ENCODE data around the gene GPX3.

Gene GPX3, protein sequence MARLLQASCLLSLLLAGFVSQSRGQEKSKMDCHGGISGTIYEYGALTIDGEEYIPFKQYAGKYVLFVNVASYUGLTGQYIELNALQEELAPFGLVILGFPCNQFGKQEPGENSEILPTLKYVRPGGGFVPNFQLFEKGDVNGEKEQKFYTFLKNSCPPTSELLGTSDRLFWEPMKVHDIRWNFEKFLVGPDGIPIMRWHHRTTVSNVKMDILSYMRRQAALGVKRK

DNA sequence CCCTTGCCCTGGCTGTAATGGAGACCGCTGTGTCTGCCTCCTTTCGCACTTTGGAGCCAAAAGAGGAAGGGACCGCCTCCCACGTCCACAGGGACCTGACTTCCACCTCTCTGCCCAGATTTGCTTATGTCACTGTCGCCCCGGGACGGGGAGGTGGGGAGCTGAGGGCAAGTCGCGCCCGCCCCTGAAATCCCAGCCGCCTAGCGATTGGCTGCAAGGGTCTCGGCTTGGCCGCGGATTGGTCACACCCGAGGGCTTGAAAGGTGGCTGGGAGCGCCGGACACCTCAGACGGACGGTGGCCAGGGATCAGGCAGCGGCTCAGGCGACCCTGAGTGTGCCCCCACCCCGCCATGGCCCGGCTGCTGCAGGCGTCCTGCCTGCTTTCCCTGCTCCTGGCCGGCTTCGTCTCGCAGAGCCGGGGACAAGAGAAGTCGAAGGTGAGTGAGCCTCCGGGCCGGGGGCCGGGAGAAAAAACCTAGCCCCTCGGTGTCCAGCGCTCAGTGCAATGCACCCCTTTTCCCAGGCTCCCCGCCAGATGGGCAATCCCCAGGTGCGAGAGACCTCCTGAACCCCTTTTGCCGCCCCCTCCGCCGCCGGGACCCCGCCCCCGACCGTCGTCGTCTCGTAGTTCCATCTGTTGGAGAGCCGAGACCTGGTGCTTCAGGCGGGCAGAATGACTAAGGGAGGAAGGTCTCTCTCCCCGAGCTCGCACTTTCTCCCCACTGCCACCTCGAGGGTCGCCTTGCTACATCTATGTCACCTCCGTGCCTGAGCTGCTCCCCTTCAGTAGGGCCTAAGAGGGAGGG lies at the start of gene GPX3:
TSS of gene GPX3 (plus strand) at position 288 of the 807 bp plus-strand sequence. CDS start at position 352, 64 bp downstream.
- peak; percentile 60 for DNase-seq

DNA sequence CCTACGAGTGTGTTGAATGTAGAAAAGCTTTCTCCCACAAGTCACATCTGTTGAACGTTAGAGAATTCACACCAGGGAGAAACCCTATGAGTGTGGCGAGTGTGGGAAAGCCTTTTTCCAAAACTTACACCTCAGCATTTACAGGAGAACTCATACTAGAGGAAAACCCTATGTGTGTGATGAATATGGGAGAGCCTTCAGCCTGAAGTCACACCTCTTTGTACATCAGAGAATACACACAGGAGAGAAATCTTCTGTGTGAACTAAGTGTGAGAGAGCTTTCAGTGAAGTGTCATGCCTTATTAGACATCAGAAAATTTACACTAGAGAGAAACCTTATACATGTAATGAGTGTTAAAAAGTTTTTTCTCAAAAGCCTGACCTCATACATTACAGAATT lies 41.8 kb upstream of the GPX3 start:
- DNase-seq = no peak

DNA sequence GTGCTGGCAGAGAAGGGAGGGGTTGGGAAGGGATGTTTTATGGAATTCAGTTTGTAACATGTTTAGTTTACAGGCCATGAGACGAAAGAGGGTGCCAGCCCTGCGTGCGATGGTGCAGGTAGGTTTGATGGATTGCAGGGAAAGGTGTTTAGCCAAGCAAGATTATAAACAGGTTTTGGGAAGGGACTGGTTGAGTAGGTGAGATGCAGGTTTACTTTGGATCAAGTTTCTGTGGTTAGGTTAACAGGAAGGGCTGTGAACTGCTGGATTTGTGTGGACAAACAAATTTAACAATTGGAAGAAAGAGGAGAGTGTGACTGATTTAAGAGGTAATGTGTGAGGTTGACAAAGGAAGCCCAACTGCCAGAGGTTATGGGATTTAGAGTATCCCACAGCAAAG lies 32.6 kb upstream of the GPX3 start:
- no peak for DNase-seq

DNA sequence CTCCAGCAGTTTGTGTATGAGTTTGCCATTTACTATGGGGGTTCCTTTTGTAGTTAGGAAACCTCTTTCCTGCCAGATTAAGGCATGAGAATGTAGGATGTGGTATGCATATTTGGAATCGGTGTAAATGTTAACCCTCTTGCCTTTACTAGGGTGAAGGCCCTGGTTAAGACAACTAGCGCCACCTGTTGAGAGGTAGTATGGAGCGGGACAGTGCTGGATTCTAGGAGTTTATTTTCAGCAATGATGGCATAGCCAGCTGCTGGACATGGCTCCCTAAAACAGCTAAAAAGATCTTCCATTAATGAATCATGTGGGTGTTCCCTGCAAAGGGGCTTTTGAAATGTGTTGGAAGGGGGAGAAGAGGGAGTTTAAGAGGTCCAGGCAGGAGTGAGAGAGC lies 30.7 kb upstream of the GPX3 start:
- peak; percentile 36 for DNase-seq

DNA sequence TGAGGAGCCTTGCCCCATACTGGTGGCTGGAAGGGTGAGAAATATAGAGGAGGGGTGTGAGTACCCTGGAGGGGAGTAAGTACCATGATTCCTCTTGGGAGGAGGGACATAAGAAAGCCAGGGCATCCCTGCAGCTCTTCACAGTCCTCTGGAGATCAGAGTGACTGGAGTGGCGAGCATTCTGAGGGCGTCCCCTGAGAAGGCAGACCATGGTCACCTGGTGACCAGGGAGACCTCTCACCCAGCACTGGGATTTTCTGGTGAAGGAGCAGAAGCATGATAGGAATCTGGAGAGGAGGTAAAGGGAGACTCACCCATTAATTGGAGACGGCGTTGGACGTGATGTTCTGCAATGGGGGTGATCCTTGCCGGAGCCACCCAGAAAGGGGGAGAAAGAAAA lies 27.7 kb upstream of the GPX3 start:
- no peak for DNase-seq

DNA sequence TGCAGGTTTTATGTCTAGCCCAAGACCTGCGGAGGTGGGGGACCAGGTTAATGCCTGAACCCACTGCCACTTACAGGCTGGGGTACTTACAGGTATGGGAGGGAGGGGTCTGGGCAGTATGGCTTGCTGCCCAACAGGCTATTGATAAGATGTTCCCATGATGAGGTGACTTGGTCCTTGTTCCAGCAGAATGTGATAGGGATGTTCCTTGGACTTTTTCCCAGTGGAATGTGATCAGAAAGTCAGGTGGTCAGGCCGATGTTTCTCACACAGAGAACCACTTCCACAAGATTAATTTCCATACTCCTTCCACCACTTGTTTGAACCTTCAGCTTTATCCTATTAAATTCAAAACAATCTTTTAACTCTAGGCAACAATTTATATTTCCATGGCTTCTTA lies 27.0 kb upstream of the GPX3 start:
- DNase-seq = no peak

DNA sequence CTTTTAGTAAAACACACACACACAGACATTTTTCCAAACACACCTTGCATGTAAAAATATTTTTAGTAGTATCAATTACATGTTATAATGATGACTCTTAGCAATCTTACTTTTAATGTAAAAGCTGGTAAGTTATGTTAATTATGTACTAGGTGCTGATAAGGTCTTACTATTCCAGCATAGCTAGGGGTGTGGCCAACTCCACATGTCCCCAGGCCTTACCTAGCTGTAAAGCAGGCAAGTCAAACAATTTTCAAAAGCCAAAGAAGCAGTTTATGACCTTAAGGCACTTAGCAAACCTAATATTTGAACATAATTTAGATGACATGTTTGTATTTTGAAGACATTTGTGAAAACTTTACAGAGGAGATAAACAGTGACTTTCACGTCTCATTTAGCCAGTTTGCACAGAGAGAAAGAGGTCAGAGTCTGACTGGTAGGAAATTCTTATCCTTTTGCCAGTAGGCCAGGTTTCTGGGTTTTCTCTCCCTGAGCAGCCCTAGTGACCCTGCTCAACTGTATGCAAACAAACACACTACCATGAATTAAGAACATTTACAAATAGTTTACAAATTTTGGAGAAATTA lies 26.5 kb upstream of the GPX3 start:
- DNase-seq = no peak

DNA sequence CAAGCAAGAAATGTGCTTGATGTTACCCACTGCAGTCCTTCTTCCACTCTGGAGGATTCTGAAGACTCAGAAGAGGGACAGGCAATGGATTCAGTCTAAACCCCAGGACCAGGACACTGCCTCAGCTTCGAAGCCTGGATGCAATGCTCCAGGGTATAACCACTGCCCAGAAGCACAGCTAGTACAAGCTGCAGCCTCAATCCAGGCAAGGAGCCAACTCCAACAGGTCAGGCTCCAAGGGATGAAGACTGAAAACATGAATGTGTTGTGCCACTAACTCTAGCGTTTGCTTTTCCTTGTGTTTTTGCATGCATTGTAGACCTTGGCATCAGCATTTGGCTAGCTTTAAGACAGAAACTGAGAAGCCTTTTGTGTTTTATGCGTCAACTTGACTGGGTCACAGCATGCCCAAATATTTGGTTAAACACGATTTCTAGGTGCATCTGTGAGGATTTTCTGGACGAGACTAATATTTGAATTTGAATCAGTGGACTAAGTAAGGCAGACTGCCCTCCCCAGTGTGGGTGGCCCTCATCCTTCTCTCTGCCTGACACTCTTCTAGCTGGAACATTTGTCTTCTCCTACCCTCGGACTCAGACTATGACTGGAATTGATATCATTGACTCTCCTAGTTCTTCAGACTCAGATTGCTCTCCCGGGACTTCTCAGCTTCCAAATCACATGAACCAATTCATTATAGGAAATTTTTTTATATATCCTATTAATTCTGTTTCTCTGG lies 20.5 kb upstream of the GPX3 start:
- DNase-seq = no peak

DNA sequence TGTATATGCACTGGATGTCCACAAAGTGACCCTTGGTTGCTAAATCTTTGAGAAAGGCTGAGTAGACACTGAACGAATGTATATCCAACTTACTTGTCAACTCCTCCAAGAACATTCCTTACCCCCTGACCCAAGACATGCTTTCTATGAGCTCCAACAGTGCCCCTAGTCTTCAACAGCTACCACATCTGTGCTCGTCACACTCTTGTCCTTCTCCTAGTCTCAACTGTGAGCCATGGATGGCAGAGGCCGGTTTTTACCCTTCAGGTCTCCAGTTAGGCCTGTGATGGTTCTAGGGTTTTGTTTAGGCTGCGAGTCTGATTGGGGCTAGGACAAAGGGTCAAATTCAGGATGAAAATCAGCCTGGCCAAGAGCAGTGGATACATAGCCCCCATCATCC lies 19.0 kb upstream of the GPX3 start:
- no peak for DNase-seq

DNA sequence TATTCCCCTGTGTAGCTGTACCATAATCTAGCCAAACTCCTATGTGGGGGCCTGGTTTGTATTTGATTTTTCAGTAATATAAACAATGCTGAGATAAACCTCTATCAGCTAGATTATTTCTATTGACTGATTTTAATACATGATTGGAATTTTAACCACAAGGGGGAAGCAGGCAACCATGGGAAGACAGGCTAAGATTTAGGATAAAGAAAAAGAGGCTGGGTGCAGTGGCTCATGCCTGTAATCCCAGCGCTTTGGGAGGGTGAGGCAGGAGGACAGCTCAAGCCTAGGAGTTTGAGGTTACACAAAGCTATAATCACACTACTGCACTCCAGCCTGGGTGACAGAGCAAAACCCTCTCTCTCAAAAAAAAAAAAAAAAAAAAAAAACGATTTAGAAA lies 18.1 kb upstream of the GPX3 start:
- DNase-seq = no peak

DNA sequence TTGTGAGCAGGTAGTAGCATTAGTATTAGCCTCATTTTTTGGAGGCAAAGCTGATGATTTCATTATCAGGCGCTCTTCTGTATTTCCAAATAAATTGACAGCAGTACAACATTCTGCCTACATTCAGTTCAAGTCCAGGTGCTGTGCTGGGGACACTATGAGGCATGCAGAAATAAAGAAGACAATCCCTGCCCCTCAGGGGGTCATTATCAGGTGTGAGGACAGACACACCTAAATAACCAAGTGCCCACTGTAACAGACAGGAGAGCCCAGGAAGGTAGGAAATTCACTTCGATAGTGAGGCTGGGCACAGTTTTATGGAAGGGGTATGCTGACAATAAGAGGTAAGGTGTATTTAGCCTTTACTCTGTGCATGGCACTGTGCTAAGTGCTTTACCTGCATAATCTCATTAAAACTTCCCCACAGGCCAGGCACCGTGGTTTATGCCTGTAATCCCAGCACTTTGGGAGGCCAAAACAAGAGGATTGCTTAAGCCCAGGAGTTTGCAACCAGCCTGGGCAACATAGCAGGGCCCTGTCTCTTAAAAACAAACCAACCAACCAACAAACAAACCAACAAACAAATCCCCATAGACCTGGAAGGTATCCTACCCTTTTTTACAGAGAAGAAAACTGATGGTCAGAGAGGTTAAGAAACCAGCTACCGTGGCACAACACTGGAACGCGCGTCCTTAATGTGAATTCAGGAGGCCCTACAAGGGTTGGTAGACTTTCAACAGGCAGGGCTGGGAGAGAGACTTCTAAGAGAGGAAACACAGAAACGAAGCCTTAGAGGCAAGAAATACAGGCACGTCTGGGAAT lies 17.5 kb upstream of the GPX3 start:
- no peak for DNase-seq

DNA sequence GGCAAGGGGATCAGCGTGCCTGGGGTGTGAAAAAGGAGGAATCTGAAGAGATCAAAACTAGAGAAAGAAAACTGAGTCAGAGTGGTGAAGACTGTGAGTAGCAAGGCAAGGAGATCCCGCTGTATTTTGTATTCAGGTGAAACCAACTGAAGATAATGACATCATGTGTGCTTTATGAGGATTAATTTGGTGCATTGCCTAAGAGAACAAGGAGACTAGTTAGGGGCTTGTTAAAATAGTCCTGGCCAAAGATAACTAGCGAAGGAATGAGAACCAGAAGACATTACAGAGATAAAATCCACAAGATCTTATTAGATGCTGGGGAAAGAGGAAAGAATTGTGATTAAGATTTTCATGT lies 16.9 kb upstream of the GPX3 start:
- DNase-seq = no peak

DNA sequence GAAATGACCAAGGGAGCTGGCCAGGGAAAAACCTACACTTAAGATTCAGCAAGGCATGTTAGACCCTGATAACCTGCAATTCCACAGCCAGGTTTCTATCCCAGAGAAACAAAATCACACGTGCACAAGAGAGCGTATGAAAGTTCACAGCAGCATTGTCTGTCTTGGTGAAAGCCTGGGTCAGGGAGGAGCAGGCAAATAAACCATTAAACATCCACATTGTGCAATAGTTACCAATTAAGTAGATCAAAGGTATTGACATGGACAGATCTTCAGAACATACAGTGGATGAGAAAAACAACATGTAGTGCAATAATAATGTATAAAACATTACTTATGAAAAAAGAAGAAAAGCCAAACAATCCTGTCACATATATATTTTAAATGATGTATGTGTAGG lies 15.9 kb upstream of the GPX3 start:
- DNase-seq = no peak

DNA sequence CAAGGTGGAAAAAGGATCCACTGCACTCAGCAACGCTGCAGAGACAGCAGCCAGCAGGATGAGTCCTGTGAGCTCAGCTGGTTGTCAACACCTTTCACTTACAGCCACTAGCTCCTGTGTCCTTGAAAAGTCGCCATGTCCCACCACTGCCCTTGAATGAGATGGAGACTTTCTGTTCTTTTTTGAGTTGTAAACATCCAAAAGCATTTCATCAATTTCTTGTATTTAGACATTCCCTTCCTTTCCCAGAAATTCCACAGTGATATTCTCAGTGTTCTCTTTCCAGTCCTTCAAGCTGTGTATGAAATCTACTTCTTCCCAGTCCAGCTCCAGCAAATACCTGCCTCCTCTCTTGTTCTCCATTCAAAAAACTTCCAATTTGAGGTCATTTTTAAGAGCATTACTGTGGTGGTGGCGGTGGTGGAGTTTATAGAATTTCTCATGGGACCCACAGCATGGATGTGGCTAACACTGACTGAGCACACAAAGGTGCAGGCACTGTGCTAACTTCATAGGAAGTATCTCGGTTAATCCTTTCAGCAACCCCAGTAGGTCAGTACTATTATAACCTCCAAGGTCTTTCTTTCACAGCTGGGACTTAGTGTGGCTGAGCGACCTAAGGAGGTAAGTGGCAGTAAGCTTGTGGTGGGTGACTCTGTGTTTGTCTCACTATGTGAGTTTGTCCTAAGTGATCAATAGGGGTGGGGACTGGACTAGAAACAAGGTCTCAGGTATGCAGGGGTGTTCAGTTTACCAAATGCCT lies 15.0 kb upstream of the GPX3 start:
- DNase-seq = no peak

DNA sequence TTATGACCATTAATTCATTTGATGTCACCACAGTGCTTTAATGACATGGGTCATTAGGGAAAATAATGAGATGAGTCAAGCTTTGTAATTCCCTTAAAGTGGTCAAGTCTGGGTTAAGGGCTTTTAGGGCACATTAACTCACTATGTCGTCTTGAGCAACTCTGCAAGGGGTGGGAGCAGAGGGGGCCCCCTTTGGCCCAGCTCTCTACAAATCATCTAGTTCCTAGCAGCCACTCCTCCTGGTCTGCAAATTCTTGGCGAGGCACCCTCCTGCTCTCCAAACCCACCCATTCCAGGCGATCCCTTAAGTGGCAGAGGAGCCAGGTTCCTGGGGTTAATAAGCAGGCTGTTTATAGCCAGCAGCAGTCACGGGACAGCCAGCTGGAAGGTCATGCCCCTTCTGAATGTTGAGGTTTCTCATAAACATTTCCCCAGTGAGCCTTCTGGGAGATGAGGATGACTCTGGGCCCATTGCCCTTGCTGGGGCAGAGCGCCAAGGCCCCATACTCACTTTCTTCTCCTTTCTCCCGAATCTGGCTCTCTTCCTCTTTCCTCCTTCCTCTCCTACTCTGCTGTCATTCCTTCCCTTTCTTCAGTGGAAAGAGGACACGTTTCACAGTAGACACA lies 14.3 kb upstream of the GPX3 start:
- DNase-seq = no peak

DNA sequence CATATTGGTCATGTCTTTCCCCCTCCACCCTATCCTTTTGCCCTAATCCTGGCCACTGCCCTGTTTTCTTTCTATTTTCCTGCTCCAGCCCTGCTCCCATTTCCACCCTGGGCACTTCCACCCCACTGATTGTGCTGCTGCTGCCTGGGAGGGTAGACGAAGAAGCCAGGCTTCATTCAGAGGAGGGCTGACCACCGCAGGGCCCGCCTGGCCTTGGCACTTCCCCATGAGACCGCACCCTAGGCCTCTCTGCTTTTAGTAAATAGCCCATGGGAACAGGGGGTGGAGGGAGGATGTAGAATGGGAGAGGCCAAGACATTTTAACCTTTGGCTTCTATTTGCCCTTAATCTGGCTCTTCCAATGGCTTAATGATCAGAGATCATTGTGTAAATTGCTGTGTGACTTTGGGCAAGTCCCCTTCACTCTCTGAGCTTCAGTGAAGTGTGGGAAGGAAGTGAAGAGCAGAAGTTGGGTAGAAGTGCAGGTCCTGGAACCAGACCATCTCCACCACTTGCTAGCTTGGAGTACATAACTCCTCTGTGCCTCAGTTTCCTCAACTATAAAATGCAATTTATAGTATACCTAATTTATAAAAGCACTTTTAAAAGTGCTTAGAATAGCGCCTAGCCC lies 13.6 kb upstream of the GPX3 start:
- no peak for DNase-seq

DNA sequence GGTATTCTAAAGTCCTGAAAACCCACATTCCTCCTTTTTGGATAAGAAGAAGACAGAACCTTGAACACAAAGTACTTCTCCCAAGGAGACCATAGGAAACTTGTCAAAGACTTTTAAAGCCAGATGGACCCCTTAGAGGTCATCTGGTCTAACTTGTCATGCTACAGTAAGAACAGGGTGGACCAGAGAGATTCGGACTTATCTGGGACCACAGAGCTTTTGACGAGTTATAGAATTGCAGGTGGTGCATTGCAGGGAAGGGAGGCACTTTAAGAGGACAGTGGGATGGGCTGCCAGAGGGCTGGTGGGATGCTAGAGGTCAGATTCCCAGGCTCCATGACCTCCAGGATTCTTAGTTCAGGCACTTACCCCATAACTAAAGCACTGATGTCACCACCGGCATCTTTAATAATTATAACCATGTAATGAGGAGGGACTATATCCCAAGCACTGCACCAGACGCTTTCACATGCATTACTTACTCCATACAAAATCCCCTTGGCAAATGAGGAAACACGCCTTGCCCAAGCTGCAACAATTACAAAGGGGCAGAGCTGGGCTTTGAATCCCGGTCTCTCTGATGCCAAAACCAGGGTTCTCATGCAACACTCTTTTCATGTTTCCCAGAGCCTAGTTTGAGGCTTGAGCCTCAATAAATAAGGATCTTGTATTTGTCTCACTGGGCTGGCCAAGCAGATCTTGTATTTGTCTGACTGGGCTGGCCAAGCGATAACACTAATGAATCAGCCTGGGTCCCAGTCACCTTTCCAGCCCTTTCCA lies 12.8 kb upstream of the GPX3 start:
- DNase-seq = no peak

DNA sequence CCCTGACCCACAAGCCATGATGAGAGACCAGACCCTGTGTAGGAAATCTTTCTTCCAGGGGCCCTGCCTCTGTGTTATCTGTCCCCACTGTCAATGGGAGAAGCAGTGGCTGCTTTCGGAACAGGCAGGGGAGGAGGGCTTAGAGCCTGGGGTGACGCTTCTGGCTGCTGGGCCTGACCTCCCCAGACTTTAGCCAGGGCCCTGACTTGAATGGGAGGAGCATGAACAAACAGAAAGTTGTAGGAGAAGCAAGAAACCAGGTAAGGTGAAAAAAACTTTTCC lies 12.2 kb upstream of the GPX3 start:
- no peak for DNase-seq

DNA sequence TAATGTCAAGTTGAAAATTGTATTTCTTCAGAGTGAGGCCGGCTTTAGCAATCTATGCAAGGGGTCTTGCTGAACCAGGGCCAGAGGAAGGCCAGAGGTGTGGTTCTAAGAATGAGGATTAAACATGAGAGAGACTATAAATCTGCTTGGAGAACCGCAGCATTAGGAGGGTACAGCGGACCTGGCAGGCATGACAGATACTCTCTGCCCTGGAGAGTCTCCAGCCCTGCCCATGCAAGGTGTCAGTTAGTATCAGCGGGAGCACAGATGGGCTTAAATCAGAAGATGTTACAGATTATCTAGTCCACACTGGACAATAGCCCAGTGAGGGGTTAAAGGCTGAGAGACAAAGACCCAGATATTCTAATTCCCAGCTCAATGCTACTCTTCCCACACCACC lies 11.5 kb upstream of the GPX3 start:
- no peak for DNase-seq

DNA sequence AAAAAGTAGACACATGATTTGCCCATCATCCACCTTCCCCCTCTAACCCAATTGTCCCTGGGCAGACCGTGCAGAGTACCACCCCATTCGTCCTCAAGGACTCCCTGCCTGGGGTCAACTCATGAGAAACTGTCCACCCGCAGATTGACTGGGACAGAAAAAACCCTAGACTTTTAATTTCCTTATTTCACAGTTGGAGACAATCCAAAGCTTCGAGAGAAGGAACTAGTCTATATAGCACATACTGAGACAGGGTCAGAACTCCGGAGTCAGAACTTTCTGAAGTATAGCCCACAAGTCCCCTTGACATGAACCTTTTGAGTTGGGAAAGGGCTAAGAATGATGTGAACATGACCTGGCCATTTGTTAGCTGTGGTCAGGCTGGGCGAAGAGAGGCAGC lies 7.5 kb upstream of the GPX3 start:
- no peak for DNase-seq
